ENCODE data around the gene KRTAP10-8. TPM values are rescaled to one million over a fixed set of nuclear protein-coding genes. Genes with fewer than 3 reads are reported as not detected.
"Not testable (repeated sequence)": the region's sequence is repeated elsewhere in the genome, so short reads cannot be mapped to it uniquely, and the experiment has no call there.

KRTAP10-8 gene
- total RNA-seq, 6 experiments from 2014 or later: not detected

GRCh38 chr21:44639331-44639655, 27.4 kb downstream of the KRTAP10-8 start:
- Mint-ChIP-seq H3K36me3 (ENCODE audit: low read depth) (peaks cover 13% of the 10 kb centered on the region; the same call in 1 of the 2 replicates), H3K27ac (no peak overlapping the region), H3K4me3 (no peak overlapping the region), H3K4me1 (ENCODE audit: low read depth) (no peaks in the 10 kb centered on the region), H3K27me3 (ENCODE audit: insufficient read depth) (peaks cover 8% of the 10 kb centered on the region), H3K9me3 (peaks cover 39% of the 10 kb centered on the region)
- no peak for DNase-seq
- TF ChIP-seq, protein P1, sequence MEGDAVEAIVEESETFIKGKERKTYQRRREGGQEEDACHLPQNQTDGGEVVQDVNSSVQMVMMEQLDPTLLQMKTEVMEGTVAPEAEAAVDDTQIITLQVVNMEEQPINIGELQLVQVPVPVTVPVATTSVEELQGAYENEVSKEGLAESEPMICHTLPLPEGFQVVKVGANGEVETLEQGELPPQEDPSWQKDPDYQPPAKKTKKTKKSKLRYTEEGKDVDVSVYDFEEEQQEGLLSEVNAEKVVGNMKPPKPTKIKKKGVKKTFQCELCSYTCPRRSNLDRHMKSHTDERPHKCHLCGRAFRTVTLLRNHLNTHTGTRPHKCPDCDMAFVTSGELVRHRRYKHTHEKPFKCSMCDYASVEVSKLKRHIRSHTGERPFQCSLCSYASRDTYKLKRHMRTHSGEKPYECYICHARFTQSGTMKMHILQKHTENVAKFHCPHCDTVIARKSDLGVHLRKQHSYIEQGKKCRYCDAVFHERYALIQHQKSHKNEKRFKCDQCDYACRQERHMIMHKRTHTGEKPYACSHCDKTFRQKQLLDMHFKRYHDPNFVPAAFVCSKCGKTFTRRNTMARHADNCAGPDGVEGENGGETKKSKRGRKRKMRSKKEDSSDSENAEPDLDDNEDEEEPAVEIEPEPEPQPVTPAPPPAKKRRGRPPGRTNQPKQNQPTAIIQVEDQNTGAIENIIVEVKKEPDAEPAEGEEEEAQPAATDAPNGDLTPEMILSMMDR (IDR thresholded peaks at IDR 0.05): no peak

- peaks cover 8% of the 10 kb centered on the region for H3K27me3 Mint-ChIP-seq (ENCODE audit: insufficient read depth)
- H3K9me3 Mint-ChIP-seq: peaks cover 54% of the 10 kb centered on the region
- no peaks in the 10 kb centered on the region for H3K4me1 Mint-ChIP-seq (ENCODE audit: low read depth)
- H3K36me3 Mint-ChIP-seq (ENCODE audit: low read depth): peaks cover 22% of the 10 kb centered on the region
- H3K27ac Mint-ChIP-seq: no peak overlapping the region
- DNase-seq: no peak
- TF ChIP-seq, protein P1 (IDR thresholded peaks at IDR 0.05): no peak
- no peak overlapping the region for H3K4me3 Mint-ChIP-seq
Observed at GRCh38 chr21:44640761-44641160, 28.9 kb downstream of the KRTAP10-8 start.

DNA sequence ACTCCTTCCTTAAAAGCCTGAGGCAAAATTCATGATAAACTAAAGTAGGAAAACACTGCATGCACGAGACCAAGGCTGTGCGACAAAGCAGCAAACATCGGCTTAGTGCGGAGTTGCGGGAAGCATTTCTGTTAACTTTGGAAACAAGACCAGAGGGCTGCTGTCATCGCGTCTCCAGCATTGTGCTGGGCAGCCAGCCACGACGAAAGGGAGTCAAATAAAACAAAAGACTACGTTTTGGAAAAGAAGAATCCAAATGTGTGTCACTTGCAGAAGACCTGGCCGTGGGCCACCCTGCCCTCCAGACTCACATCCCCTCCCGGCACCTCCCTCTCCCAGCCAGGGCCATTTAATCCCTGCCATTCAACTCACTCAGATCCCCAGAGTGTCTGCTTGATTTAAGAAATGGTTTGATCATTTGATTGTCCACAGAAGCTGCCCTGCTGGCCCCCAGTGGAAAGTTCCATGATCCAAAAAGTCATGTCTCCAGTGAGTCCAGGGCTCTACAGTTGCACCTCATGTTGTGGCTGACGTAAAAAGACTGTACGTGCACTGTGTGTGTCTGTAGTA, 31.9 kb downstream of the KRTAP10-8 start:
- H3K4me3 Mint-ChIP-seq: no peak overlapping the region
- TF ChIP-seq, protein P1 (IDR thresholded peaks at IDR 0.05): no peak
- no peak overlapping the region for H3K27ac Mint-ChIP-seq
- H3K27me3 Mint-ChIP-seq (ENCODE audit: insufficient read depth): peaks cover 4% of the 10 kb centered on the region; the same call in 1 of the 2 replicates
- no peak for DNase-seq
- peaks cover 28% of the 10 kb centered on the region for H3K36me3 Mint-ChIP-seq (ENCODE audit: low read depth)
- H3K4me1 Mint-ChIP-seq (ENCODE audit: low read depth): no peaks in the 10 kb centered on the region
- H3K9me3 Mint-ChIP-seq: peaks cover 62% of the 10 kb centered on the region

DNA sequence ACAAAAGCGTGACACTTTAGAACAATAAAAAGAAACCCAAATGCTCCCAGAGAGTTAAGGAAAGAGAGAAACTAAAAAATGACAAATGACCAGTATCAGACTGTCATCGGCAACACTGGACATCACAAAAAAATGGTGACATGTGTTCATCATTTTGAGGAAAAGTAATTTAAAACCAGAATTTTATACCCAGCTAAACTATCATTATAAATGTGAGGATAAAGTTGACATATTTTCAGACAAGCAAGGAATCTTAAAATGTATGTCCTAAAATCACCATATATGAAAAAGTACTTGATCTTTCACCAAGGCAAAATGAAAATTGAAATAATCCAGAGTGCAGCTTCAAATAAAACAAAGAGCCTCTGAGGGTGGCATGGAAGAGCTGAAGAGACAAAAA, 33.0 kb downstream of the KRTAP10-8 start:
- Mint-ChIP-seq H3K4me1 (ENCODE audit: low read depth) (no peaks in the 10 kb centered on the region), H3K36me3 (ENCODE audit: low read depth) (peaks cover 28% of the 10 kb centered on the region), H3K27ac (no peak overlapping the region), H3K9me3 (peaks cover 63% of the 10 kb centered on the region), H3K27me3 (ENCODE audit: insufficient read depth) (peaks cover 4% of the 10 kb centered on the region; the same call in 1 of the 2 replicates), H3K4me3 (no peak overlapping the region)
- TF ChIP-seq, protein P1 (IDR thresholded peaks at IDR 0.05): no peak
- DNase-seq: no peak

- DNase-seq; H3K27ac Mint-ChIP-seq; H3K4me1 Mint-ChIP-seq (ENCODE audit: low read depth); H3K27me3 Mint-ChIP-seq (ENCODE audit: insufficient read depth); H3K4me3 Mint-ChIP-seq: not testable (repeated sequence)
- H3K36me3 Mint-ChIP-seq (ENCODE audit: low read depth): peaks cover 23% of the 10 kb centered on the region
- peaks cover 58% of the 10 kb centered on the region for H3K9me3 Mint-ChIP-seq
Observed at GRCh38 chr21:44646366-44647221, 34.7 kb downstream of the KRTAP10-8 start, which contains the start of gene KRTAP10-11. Gene KRTAP10-11, plus strand, starts transcription at chr21:44646414. Its CDS starts 45 bp downstream, at chr21:44646459.

- TF ChIP-seq, protein P1 (IDR thresholded peaks at IDR 0.05): no peak
- peaks cover 23% of the 10 kb centered on the region for H3K36me3 Mint-ChIP-seq (ENCODE audit: low read depth)
- no peaks in the 10 kb centered on the region for H3K4me1 Mint-ChIP-seq (ENCODE audit: low read depth)
- no peak overlapping the region for H3K27ac Mint-ChIP-seq
- H3K9me3 Mint-ChIP-seq: peaks cover 56% of the 10 kb centered on the region
- H3K4me3 Mint-ChIP-seq: no peak overlapping the region
- peaks cover 5% of the 10 kb centered on the region for H3K27me3 Mint-ChIP-seq (ENCODE audit: insufficient read depth)
- no peak for DNase-seq
Observed at GRCh38 chr21:44647222-44647552, 35.3 kb downstream of the KRTAP10-8 start.
